ENCODE results near the gene SSBP2. TPM values are rescaled to one million over a fixed set of nuclear protein-coding genes. Genes with fewer than 3 reads are reported as not detected.

Gene SSBP2
- total and polyA plus RNA-seq, 2 of the 8 experiments (the other 6 are each of a cell fraction or from before 2014, with no cell fraction given), result 21.5 to 36.2 TPM

GRCh38 chr5:81534441-81534840, 216.5 kb downstream of the SSBP2 start:
- H2BK20ac ChIP-seq (ENCODE audit: low read length), result no peak overlapping the region
- H3K4me2 ChIP-seq (ENCODE audit: insufficient read depth in 1 of 2, low read depth in 2 of 2, low read length in 2 of 2), result no peak overlapping the region
- H2AK5ac ChIP-seq (ENCODE audit: low read depth, low read length), result no peak overlapping the region
- ChIA-PET CTCF (ENCODE audit: partially characterized antibody) (no interaction called here), POLR2A (ENCODE audit: partially characterized antibody) (no interaction called here)
- H3K4ac ChIP-seq (replicated peaks; ENCODE audit: insufficient read length, low read depth, low read length), result no peak overlapping the region
- H4K5ac ChIP-seq (ENCODE audit: insufficient read length, low read depth, low read length), result no peak overlapping the region
- 95% methylated on average over 1 of the region's 1 CpG; no CpG with 5 or more reads in 1 of the 2 experiments for WGBS, 2 experiments (ENCODE audit: extremely low coverage in 1 of 2, insufficient coverage in 1 of 2, insufficient read length in 1 of 2, insufficient replicate concordance in 2 of 2, low coverage in 1 of 2, low lambda C conversion rate in 2 of 2, missing lambda C conversion rate in 1 of 2)
- no peak overlapping the region for H4K8ac ChIP-seq (ENCODE audit: extremely low read depth, insufficient read depth, low read length)
- no peak overlapping the region for H3K23ac ChIP-seq (ENCODE audit: insufficient read length)
- DNase-seq (ENCODE audit: low read depth in 1 of 2, low spot score in 2 of 2) (no peak), FAIRE-seq (no peak)
- no peak overlapping the region for H2BK12ac ChIP-seq (ENCODE audit: low read depth, low read length)
- H4K20me1 ChIP-seq (replicated peaks in 1 of 2; ENCODE audit: control insufficient read depth in 1 of 2, insufficient read depth in 2 of 2, low read length in 2 of 2), result no peaks in the 10 kb centered on the region
- H3K4me1 ChIP-seq (replicated peaks in 1 of 4; ENCODE audit: control insufficient read depth in 3 of 4, insufficient read depth in 4 of 4, low read length in 3 of 4), result no peaks in the 10 kb centered on the region
- no peak overlapping the region for H4K91ac ChIP-seq (replicated peaks; ENCODE audit: insufficient read length, low read length)
- H3K56ac ChIP-seq (replicated peaks; ENCODE audit: insufficient read length, low read depth, low read length), result no peak overlapping the region
- no peak for TF ChIP-seq USF2 (IDR thresholded peaks at IDR 0.05; ENCODE audit: low read length)
- TF ChIP-seq SIN3A (conservative IDR thresholded peaks at IDR 0.05 in 1 of 2, IDR thresholded peaks at IDR 0.05 in 1 of 2; ENCODE audit: low read depth in 1 of 2, low read length in 2 of 2), result no peak
- no peak overlapping the region for H3K9ac ChIP-seq (replicated peaks in 1 of 4; ENCODE audit: extremely low read depth in 1 of 4, low read depth in 3 of 4, low read length in 3 of 4)
- no peak overlapping the region for H2AFZ ChIP-seq (ENCODE audit: low read length)
- no peaks in the 10 kb centered on the region for H3K23me2 ChIP-seq (ENCODE audit: low read depth, low read length)
- H3K14ac ChIP-seq (ENCODE audit: insufficient read length), result no peak overlapping the region
- peaks cover 0 to 3% of the 10 kb centered on the region in 2 experiments; a peak in 1 of 4 replicates for H3K9me3 ChIP-seq (ENCODE audit: insufficient read depth in 2 of 2, low read depth in 1 of 2, low read length in 1 of 2)
- H2BK5ac ChIP-seq (ENCODE audit: low read depth, low read length), result no peak overlapping the region
- H2BK15ac ChIP-seq (ENCODE audit: low read length), result no peak overlapping the region
- H3K27ac ChIP-seq (ENCODE audit: low read depth, low read length), result no peak overlapping the region
- no peak overlapping the region for H2BK120ac ChIP-seq (replicated peaks; ENCODE audit: low read depth, low read length)
- no peaks in the 10 kb centered on the region for H3K79me1 ChIP-seq (ENCODE audit: low read depth, low read length)
- no peaks in the 10 kb centered on the region for H3K79me2 ChIP-seq (ENCODE audit: control insufficient read depth in 1 of 2, insufficient read depth in 2 of 2, low read length in 2 of 2)
- no peaks in the 10 kb centered on the region for H3K36me3 ChIP-seq (ENCODE audit: control insufficient read depth in 2 of 4, insufficient read depth in 4 of 4, low read length in 3 of 4)
- H3K4me3 ChIP-seq (ENCODE audit: extremely low read depth in 1 of 4, insufficient read depth in 2 of 4, low read depth in 3 of 4, low read length in 4 of 4), result no peak overlapping the region
- H3K18ac ChIP-seq (ENCODE audit: extremely low read depth, low read length), result no peak overlapping the region
- H3K27me3 ChIP-seq (replicated peaks in 1 of 4; ENCODE audit: control insufficient read depth in 3 of 4, extremely low read depth in 1 of 4, insufficient read depth in 3 of 4, low read length in 3 of 4), result no peaks in the 10 kb centered on the region
